ENCODE results near the gene ARHGEF10L.
A peak's percentile ranks its signal among the peaks of the same experiment; 100 is the strongest.

Gene ARHGEF10L

DNA sequence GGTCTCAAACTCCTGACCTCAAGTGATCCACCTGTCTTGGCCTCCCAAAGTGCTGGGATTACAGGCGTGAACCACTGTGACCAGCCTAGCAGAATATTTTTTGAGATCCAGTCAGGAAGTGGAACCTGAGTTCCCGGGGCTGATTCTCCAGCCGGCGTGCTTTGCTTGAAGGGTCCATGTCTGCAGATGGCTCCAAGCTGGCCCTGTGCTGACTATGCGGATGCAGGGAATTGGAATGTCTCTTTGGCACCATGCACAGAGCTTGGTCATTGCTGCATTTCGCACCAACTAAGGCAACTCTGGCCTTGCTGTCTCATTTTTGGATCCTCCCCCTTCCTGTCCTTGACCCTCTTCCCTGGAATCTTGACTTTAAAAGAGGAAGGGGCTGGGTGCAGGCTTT is 28.1 kb downstream of the ARHGEF10L start:
- H3K4me3 ChIP-seq (ENCODE audit: low read length), result no peak overlapping the region
- TF ChIP-seq, protein P1, sequence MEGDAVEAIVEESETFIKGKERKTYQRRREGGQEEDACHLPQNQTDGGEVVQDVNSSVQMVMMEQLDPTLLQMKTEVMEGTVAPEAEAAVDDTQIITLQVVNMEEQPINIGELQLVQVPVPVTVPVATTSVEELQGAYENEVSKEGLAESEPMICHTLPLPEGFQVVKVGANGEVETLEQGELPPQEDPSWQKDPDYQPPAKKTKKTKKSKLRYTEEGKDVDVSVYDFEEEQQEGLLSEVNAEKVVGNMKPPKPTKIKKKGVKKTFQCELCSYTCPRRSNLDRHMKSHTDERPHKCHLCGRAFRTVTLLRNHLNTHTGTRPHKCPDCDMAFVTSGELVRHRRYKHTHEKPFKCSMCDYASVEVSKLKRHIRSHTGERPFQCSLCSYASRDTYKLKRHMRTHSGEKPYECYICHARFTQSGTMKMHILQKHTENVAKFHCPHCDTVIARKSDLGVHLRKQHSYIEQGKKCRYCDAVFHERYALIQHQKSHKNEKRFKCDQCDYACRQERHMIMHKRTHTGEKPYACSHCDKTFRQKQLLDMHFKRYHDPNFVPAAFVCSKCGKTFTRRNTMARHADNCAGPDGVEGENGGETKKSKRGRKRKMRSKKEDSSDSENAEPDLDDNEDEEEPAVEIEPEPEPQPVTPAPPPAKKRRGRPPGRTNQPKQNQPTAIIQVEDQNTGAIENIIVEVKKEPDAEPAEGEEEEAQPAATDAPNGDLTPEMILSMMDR (IDR thresholded peaks at IDR 0.05; ENCODE audit: insufficient read depth, low read depth, low read length, missing control alignments), result no peak
- DNase-seq (ENCODE audit: low read depth), result no peak

GRCh38 chr1:17568014-17568900 is 28.8 kb downstream of the ARHGEF10L start:
- no peak overlapping the region for H3K4me3 ChIP-seq (ENCODE audit: low read length)
- TF ChIP-seq, protein P1 (IDR thresholded peaks at IDR 0.05; ENCODE audit: insufficient read depth, low read depth, low read length, missing control alignments), result no peak
- no peak for DNase-seq (ENCODE audit: low read depth)

GRCh38 chr1:17569200-17570139 is 30.0 kb downstream of the ARHGEF10L start:
- TF ChIP-seq, protein P1 (IDR thresholded peaks at IDR 0.05; ENCODE audit: insufficient read depth, low read depth, low read length, missing control alignments), result no peak
- no peak overlapping the region for H3K4me3 ChIP-seq (ENCODE audit: low read length)
- DNase-seq (ENCODE audit: low read depth), result peak; percentile 36

DNA sequence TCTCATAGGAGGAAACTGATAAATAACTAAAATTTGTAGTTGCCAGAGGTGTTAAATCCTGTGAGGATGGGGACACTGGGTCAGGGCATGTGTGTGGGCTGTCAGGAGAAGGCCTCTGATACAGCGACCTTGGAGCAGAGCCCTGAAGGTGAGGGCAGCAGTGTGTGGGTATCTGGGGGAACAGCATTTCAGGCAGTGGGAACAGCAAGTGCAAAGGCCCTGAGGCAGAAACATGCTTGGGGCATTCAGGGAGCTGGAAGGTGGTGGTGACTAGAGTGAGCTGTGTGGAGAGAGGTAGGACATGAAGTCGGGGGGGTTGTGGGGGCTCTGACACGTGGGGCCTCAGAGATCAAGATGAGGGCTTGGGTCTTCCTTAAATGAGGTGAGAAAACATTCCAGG is 30.7 kb downstream of the ARHGEF10L start:
- no peak overlapping the region for H3K4me3 ChIP-seq (ENCODE audit: low read length)
- no peak for DNase-seq (ENCODE audit: low read depth)
- TF ChIP-seq, protein P1 (IDR thresholded peaks at IDR 0.05; ENCODE audit: insufficient read depth, low read depth, low read length, missing control alignments), result no peak

DNA sequence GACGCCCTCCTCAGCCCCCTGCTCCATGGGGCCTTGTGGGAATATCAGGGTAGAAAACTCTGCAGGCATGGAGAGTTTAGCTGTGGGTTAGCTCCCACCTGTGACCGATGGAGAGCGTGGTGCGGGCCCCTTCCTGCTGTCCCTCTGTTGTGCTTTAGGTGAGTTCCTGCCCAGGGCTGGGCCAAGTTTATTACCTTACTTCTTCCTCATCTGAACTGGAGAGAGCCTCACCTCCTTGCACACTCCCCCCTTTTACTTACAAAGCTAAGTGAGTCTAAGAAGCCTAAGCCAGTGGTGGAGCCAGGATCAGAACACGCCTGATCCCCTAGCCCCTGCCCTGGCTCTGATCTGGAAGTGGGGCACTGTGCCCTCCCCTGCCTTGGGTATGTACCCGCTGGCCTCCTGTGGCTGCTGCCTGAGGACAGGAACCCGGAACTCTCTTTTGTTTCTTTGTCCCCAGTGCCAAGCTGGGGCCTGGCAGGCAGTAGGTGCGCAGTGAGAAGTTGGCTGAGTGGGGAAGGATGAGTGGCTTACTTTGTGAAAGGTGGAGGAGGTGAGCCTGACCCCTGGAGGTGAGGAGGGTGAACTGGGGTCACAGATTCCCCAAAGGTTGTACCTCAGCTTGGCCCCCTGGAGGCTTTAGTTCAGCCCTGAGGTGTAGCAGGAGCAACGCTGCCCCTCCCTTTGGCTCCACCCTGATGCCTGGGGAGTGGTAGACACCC is 32.9 kb downstream of the ARHGEF10L start:
- DNase-seq (ENCODE audit: low read depth), result no peak
- TF ChIP-seq, protein P1 (IDR thresholded peaks at IDR 0.05; ENCODE audit: insufficient read depth, low read depth, low read length, missing control alignments), result peak; percentile 21
- H3K4me3 ChIP-seq (ENCODE audit: low read length), result no peak overlapping the region

DNA sequence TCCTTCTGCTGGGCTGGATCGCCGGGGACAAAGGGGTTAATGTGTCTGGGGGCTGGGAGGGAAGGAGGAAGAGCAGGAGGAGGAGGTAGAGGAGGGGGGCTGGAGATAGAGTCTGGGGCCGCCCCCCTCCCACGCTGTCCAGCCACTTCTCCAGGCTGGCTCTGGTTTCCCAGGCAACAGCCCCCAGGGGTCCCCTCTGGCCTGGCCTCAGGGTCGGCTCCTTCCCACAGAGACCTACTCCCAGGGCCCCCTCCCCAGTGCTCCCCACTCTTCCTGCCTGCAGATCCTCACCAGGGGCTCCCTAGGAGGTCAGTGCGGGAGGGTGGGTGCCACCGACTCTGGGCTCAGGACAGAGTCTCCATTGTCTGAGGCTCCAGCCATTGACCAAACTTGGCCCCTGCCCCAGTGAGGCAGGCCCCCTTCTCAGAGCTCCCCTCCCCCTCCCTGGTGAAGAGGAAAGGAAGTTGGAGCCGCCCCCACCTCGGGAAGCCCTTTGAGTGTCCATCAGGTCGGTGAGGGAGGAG is 34.1 kb downstream of the ARHGEF10L start:
- TF ChIP-seq, protein P1 (IDR thresholded peaks at IDR 0.05; ENCODE audit: insufficient read depth, low read depth, low read length, missing control alignments), result no peak
- H3K4me3 ChIP-seq (ENCODE audit: low read length), result no peak overlapping the region
- DNase-seq (ENCODE audit: low read depth), result no peak

All from epithelial cell of esophagus (primary cell).